ENCODE data around the gene TBC1D16. TPM values are rescaled to one million over a fixed set of nuclear protein-coding genes. Genes with fewer than 3 reads are reported as not detected.
"Not testable (repeated sequence)": the region's sequence is repeated elsewhere in the genome, so short reads cannot be mapped to it uniquely, and the experiment has no call there.

Gene TBC1D16
- total RNA-seq, 1 donor = 0.52 TPM

- Histone ChIP-seq H3K27me3 (ENCODE audit: insufficient read depth, low read length) (no peaks in the 10 kb centered on the region), H3K4me1 (ENCODE audit: insufficient read depth, low read length) (peaks cover 7% of the 10 kb centered on the region), H3K9me3 (ENCODE audit: low read depth, low read length) (no peaks in the 10 kb centered on the region), H3K4me3 (ENCODE audit: low read length) (no peak overlapping the region)
Measured at GRCh38 chr17:80005360-80006338, 30.0 kb downstream of the TBC1D16 start.

GRCh38 chr17:80003969-80004368 lies 31.7 kb downstream of the TBC1D16 start:
- Histone ChIP-seq H3K4me3 (ENCODE audit: low read length) (no peak overlapping the region), H3K27me3 (ENCODE audit: insufficient read depth, low read length) (no peaks in the 10 kb centered on the region), H3K4me1 (ENCODE audit: insufficient read depth, low read length) (peaks cover 7% of the 10 kb centered on the region), H3K9me3 (ENCODE audit: low read depth, low read length) (no peaks in the 10 kb centered on the region)

DNA sequence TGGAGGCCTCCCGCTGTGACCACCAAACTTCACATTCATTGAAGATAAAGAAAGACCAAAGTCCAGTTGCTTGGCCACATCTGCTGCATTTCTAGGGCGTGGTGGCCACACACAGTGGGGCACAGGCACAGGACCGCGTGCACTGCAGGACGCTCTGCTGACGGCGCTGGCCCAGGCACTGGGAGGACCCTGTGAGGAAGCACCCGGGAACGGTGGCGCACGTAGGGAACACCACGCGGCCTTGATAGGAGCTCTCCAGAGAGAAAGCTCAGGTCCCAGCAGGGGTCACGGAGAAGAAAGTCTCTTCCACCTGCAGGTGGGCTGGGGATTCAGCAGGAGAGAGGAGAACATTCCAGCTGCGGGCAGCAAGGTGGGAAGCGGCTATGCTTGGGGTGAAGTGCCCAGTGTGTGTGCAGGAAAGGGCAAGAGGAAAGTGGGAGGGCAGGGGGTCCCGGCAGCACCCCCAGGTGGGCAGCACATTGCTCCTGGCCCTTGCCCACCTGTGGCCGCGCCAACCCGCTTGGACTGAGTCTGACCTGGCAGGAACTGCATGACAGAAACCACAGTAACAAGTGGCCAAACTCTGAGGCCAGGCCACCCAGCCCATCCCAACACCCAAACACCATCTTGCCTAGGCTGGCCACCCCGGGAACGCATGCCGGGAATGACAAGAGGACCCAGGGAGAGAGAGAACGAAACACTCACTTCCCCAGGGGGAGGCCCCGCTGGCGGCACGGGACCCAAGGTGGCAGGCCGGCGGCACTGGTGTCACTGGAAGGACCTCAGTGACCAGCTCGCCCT lies 32.8 kb downstream of the TBC1D16 start:
- no peak overlapping the region for H3K4me3 ChIP-seq (ENCODE audit: low read length)
- H3K4me1 ChIP-seq (ENCODE audit: insufficient read depth, low read length) = peaks cover 14% of the 10 kb centered on the region
- H3K27me3 ChIP-seq (ENCODE audit: insufficient read depth, low read length) = no peaks in the 10 kb centered on the region
- no peaks in the 10 kb centered on the region for H3K9me3 ChIP-seq (ENCODE audit: low read depth, low read length)

GRCh38 chr17:80002070-80002641 lies 33.5 kb downstream of the TBC1D16 start:
- H3K9me3 ChIP-seq (ENCODE audit: low read depth, low read length) = no peaks in the 10 kb centered on the region
- H3K27me3 ChIP-seq (ENCODE audit: insufficient read depth, low read length) = no peaks in the 10 kb centered on the region

DNA sequence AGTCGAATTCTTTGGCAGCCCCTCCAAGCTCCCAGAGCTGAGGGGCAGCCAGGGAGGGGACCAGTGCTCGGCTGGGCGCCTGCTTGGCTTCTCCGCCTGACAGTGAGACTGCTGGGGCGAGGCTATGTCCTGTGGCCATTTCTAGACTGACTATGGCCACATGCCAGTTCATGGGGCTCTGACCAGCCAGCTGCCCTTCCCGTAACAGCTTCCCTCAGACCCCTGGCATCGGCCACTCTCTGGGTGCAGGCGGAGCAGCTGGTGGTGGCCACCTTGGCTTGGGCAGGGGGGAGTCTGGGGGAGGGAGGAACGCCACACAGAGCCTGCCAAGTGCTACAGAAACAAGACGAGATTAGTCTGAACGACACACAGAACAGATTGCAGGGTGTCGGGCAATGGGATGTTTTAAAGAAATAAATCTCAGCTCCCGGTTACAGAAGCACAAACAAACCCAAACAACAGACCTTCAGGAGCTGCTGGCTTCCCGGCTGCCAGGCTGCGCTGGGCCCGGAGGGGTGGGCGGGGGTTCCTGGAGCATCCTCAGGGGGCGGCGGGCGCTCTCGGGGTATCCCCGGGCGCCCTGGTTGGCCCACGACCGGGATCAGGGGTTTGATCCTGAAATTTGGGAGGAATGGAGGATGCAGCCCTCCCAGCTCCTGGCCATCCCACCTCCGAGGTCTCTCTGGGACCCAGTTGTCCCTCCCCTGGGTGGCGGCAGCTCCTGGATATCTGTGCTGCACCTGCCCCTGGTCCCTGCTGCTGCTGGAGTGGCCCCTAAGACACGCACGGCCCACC lies 34.5 kb downstream of the TBC1D16 start:
- no peaks in the 10 kb centered on the region for H3K9me3 ChIP-seq (ENCODE audit: low read depth, low read length)
- H3K4me3 ChIP-seq (ENCODE audit: low read length) = no peak overlapping the region
- peaks cover 31% of the 10 kb centered on the region for H3K4me1 ChIP-seq (ENCODE audit: insufficient read depth, low read length)
- no peaks in the 10 kb centered on the region for H3K27me3 ChIP-seq (ENCODE audit: insufficient read depth, low read length)

More at GRCh38 chr17:80002070-80002641, 33.5 kb downstream of the TBC1D16 start:
- Histone ChIP-seq H3K4me1 (ENCODE audit: insufficient read depth, low read length) (peaks cover 22% of the 10 kb centered on the region), H3K4me3 (ENCODE audit: low read length) (no peak overlapping the region)

DNA sequence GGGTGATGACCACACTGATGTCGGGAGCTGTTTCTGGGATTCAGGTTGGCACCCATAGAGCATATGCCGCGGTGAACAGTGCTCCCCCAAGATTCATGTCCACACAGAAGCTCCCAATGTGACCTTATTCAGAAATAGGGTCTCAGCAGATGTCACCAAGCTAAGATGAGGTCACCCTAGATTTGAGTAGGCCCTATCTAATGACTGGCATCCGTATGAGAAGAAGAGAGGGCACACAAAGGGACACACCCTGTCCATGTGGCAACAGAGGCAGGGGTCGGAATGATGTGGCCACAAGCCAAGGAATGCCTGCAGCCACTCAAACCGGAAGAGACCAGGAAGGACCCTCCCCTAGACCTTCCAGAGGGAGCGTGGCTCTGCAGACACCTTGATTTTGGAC lies 35.5 kb downstream of the TBC1D16 start:
- Histone ChIP-seq H3K27me3 (ENCODE audit: insufficient read depth, low read length) (no peaks in the 10 kb centered on the region), H3K4me1 (ENCODE audit: insufficient read depth, low read length) (peaks cover 25% of the 10 kb centered on the region), H3K4me3 (ENCODE audit: low read length) (no peak overlapping the region), H3K9me3 (ENCODE audit: low read depth, low read length) (no peaks in the 10 kb centered on the region)

GRCh38 chr17:79997011-79997660 lies 38.5 kb downstream of the TBC1D16 start:
- Histone ChIP-seq H3K9me3 (ENCODE audit: low read depth, low read length) (no peaks in the 10 kb centered on the region), H3K4me1 (ENCODE audit: insufficient read depth, low read length) (peaks cover 50% of the 10 kb centered on the region), H3K27me3 (ENCODE audit: insufficient read depth, low read length) (no peaks in the 10 kb centered on the region), H3K4me3 (ENCODE audit: low read length) (no peak overlapping the region)

GRCh38 chr17:79996291-79996690 lies 39.4 kb downstream of the TBC1D16 start:
- no peaks in the 10 kb centered on the region for H3K9me3 ChIP-seq (ENCODE audit: low read depth, low read length)
- H3K4me1 ChIP-seq (ENCODE audit: insufficient read depth, low read length) = peaks cover 54% of the 10 kb centered on the region
- H3K27me3 ChIP-seq (ENCODE audit: insufficient read depth, low read length) = no peaks in the 10 kb centered on the region
- no peak overlapping the region for H3K4me3 ChIP-seq (ENCODE audit: low read length)

DNA sequence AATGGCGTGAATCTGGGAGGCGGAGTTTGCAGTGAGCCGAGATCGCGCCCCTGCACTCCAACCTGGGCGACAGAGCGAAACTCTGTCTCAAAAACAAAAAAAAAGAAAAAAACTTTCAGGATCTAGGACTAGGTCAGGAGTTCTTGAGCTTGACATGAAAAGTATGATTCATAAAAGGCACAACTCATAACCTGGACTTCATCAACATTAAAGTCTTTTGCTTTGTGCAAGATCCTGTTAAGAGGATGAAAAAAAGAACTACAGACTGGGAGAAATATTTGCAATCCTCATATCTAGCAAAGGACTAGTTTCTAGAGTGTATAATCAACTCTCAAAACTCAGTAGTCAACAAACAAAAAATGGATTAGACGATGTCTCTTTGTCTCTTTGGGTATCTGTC lies 40.0 kb downstream of the TBC1D16 start:
- Histone ChIP-seq H3K27me3 (ENCODE audit: insufficient read depth, low read length) (no peaks in the 10 kb centered on the region), H3K4me3 (ENCODE audit: low read length) (no peak overlapping the region), H3K9me3 (ENCODE audit: low read depth, low read length) (no peaks in the 10 kb centered on the region), H3K4me1 (ENCODE audit: insufficient read depth, low read length) (peaks cover 54% of the 10 kb centered on the region)

- no peaks in the 10 kb centered on the region for H3K27me3 ChIP-seq (ENCODE audit: insufficient read depth, low read length)
- H3K4me1 ChIP-seq (ENCODE audit: insufficient read depth, low read length) = peaks cover 54% of the 10 kb centered on the region
Measured at GRCh38 chr17:79994602-79995001, 41.1 kb downstream of the TBC1D16 start.

GRCh38 chr17:79994228-79994569 lies 41.5 kb downstream of the TBC1D16 start:
- peaks cover 54% of the 10 kb centered on the region for H3K4me1 ChIP-seq (ENCODE audit: insufficient read depth, low read length)

More at GRCh38 chr17:79994602-79995001, 41.1 kb downstream of the TBC1D16 start:
- Histone ChIP-seq H3K4me3 (ENCODE audit: low read length) (no peak overlapping the region), H3K9me3 (ENCODE audit: low read depth, low read length) (no peaks in the 10 kb centered on the region)

DNA sequence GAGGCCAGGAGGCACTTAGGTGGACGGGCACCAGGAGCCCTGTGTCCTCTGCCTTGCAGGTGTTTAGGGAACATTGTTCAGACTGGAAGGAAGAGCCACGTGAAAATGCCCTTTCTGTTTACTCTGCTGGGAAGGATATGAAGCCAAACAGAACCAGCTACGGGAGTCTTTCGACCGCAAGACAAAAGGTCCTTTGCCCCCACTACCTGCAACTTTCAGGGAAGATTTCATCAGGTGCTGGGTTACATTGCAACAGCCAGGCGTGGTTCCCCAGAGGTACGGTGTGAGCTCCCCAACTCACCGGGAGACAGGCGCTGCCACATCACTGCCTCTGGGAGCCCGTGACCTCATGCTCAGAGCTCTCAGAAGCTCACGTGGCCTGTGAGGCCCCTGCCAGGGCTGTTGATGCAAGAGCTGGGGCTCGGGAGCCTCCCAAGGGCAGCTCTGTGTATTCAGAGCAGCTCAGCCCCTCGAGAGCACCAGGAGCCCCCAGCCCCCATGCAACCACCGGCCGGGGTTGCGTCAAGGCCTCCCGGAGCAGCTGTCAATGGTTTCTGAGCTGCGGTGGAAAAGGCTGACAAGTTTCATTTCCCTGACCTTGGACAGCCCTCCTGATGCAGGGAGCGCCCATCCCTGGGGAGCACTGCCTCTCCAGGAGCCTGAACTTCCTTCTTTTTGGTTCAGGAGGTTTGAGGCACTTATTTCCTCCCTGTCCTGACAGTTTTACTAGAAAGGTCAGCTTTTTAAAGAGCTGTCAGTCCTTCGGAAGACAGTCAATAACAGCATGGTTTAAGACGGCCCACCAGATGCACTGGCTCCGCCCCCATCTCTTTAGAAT lies 42.1 kb downstream of the TBC1D16 start:
- H3K9me3 ChIP-seq (ENCODE audit: low read depth, low read length) = no peaks in the 10 kb centered on the region
- H3K4me1 ChIP-seq (ENCODE audit: insufficient read depth, low read length) = peaks cover 54% of the 10 kb centered on the region
- H3K27me3 ChIP-seq (ENCODE audit: insufficient read depth, low read length) = no peaks in the 10 kb centered on the region
- H3K4me3 ChIP-seq (ENCODE audit: low read length) = no peak overlapping the region

More at GRCh38 chr17:79994228-79994569, 41.5 kb downstream of the TBC1D16 start:
- not testable (repeated sequence) for H3K9me3 ChIP-seq (ENCODE audit: low read depth, low read length); H3K27me3 ChIP-seq (ENCODE audit: insufficient read depth, low read length); H3K4me3 ChIP-seq (ENCODE audit: low read length)

DNA sequence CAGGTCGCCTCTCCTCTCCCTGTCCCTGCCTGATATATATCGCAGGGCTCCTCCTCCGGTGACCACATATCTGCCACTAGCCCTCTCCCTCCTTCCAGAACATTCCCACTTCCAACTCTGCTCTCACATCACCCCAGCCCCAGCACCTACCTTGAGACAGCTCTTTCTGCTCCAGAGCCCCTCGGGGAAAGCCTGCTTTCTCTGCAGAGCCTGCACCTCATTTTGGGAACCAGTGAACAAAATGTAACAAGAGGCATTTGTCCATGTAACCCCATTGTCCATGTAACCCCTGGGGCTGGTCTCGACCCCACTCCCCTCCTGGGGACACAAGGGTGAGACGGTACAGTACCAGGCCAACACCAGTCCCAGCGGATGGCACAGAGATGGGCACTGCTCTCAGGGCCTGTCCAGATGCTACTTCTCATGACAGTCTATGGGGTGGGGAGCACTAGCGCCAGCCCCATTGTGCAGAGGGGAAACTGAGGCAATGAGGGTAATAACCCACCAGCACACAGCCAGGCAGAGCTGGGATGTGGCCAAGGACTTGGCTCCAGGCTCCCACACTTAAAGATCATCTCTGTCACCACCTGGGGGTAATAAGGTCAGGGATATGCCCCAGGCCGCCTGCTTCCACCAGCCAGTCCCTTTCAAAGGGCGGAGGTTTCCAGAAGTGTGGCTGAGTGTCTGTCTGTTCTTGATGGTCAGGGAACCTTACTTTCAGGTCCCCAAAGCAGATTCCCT lies 42.9 kb downstream of the TBC1D16 start:
- Histone ChIP-seq H3K27me3 (ENCODE audit: insufficient read depth, low read length) (no peaks in the 10 kb centered on the region), H3K9me3 (ENCODE audit: low read depth, low read length) (no peaks in the 10 kb centered on the region), H3K4me3 (ENCODE audit: low read length) (no peak overlapping the region), H3K4me1 (ENCODE audit: insufficient read depth, low read length) (peaks cover 46% of the 10 kb centered on the region)

All from mononuclear cell (primary cell).